ENCODE data around the gene ZDHHC20.

DNA sequence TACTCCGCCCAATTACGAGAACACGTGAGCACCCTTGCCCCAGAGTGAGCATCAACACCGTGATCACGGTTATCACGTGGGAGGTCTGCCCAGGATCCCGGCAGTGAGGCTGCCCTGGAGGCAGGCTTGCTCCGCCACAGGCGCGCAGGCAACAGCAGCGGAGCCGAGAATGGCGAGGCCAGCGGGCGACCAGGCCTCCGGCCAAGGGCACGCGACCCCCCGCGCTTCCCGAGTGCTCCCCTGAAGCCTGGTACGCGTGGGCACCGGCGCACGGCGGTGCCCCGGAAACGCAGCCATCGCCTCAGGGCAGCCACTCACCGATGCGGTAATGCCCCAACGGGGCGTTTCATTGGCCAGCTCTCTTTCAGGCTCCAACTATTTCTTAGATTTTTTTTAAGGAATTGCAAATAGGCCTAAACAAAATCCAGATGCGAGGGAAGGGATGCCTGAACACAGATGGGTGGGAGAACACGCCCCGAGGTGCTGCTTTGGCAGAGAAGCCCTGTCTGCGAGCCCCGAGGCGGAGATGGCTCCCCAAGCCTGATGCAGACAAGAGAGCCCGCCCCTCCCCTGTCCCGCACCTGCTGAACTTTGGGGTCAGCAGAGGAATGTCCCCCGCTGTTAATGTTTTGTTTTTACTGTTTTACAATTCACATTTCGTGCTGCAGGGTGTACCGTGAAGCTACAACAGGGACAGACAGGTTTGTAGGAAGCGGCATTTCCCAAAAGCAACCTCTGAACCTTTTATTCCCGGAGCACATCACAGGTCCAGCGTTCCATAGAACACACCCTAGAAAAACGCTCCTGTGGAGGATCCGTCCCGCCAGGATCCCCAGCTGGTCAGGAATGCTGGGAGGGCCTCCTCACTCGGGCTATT, 132.7 kb downstream of the ZDHHC20 start:
- TF ChIP-seq, protein P1, sequence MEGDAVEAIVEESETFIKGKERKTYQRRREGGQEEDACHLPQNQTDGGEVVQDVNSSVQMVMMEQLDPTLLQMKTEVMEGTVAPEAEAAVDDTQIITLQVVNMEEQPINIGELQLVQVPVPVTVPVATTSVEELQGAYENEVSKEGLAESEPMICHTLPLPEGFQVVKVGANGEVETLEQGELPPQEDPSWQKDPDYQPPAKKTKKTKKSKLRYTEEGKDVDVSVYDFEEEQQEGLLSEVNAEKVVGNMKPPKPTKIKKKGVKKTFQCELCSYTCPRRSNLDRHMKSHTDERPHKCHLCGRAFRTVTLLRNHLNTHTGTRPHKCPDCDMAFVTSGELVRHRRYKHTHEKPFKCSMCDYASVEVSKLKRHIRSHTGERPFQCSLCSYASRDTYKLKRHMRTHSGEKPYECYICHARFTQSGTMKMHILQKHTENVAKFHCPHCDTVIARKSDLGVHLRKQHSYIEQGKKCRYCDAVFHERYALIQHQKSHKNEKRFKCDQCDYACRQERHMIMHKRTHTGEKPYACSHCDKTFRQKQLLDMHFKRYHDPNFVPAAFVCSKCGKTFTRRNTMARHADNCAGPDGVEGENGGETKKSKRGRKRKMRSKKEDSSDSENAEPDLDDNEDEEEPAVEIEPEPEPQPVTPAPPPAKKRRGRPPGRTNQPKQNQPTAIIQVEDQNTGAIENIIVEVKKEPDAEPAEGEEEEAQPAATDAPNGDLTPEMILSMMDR (conservative IDR thresholded peaks at IDR 0.05; ENCODE audit: low read length) = no peak
- TF ChIP-seq EZH2phosphoT487 (IDR thresholded peaks at IDR 0.05; ENCODE audit: borderline replicate concordance, low read depth, low read length) = no peak
